T-helper 1 cell treated with Interleukin-12 subunit alpha and Interleukin-12 subunit beta and Interleukin-4 antibody, amounts not matched to agents 30 μg/mL and 1 μg/mL, for 36 hours (primary cell): Measurements from ENCODE around the gene PIK3C3.
"Not testable (repeated sequence)": the region's sequence is repeated elsewhere in the genome, so short reads cannot be mapped to it uniquely, and the experiment has no call there.

ENCODE experiments used
- H3K27ac Mint-ChIP-seq: one replicate; pipeline ENCODE4 v1.8.0; 2021; ENCODE audit warnings: mild to moderate bottlenecking, mixed read lengths
- H3K27me3 Mint-ChIP-seq: one replicate; pipeline ENCODE4 v1.8.0; 2021; ENCODE audit warnings: low read depth, mixed read lengths
- H3K36me3 Mint-ChIP-seq: one replicate; pipeline ENCODE4 v1.8.0; 2021; ENCODE audit warnings: low read depth, mixed read lengths
- H3K4me1 Mint-ChIP-seq: one replicate; pipeline ENCODE4 v1.8.0; 2021; ENCODE audit warnings: low read depth, mixed read lengths
- H3K4me3 Mint-ChIP-seq: one replicate; pipeline ENCODE4 v1.8.0; 2021; ENCODE audit warnings: mild to moderate bottlenecking, moderate library complexity, mixed read lengths
- H3K9me3 Mint-ChIP-seq: one replicate; pipeline ENCODE4 v1.8.0; 2021; ENCODE audit warnings: mixed read lengths

Gene PIK3C3

GRCh38 chr18:42025491-42025890 is 70.5 kb downstream of the PIK3C3 start:
- Mint-ChIP-seq H3K27ac (no peak overlapping the region), H3K36me3 (peaks cover 15% of the 10 kb centered on the region), H3K9me3 (no peaks in the 10 kb centered on the region), H3K27me3 (no peaks in the 10 kb centered on the region), H3K4me3 (no peak overlapping the region), H3K4me1 (peaks cover 13% of the 10 kb centered on the region)

- H3K36me3 Mint-ChIP-seq, result peaks cover 17% of the 10 kb centered on the region
- peaks cover 13% of the 10 kb centered on the region for H3K4me1 Mint-ChIP-seq
- H3K4me3 Mint-ChIP-seq, result no peak overlapping the region
- no peak overlapping the region for H3K27ac Mint-ChIP-seq
- no peaks in the 10 kb centered on the region for H3K9me3 Mint-ChIP-seq
- no peaks in the 10 kb centered on the region for H3K27me3 Mint-ChIP-seq
Measured at GRCh38 chr18:42025974-42026625, 71.1 kb downstream of the PIK3C3 start.

DNA sequence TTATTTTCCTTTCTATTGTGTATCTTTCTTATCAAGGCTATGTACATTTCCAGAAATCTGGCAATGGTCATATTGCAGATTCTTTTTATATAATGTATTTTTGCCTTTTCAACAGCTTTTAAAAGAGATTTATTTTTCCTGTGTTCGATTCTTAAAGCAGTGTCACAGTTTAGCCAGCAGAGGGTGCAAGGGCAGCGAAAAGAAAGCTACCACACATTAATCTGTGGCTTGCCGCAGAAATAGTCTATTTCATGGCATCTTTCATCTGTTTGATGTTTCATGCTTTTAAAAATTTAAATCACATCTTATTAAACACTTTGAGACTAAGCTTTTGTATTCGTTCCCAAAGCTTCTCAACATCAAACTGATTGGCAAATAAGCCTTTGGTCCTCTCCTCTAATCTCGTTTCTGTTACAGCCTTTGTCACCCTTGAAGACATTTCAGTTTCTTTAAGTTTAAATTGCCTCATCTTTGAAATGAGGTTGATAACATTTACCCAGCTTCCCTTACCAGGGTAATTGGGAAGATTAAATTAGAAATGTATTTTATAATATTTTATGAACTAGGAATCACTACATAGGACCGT is 73.3 kb downstream of the PIK3C3 start:
- peaks cover 29% of the 10 kb centered on the region for H3K36me3 Mint-ChIP-seq
- H3K9me3 Mint-ChIP-seq, result no peaks in the 10 kb centered on the region
- H3K27me3 Mint-ChIP-seq, result no peaks in the 10 kb centered on the region
- H3K27ac Mint-ChIP-seq, result no peak overlapping the region
- no peak overlapping the region for H3K4me3 Mint-ChIP-seq
- H3K4me1 Mint-ChIP-seq, result peaks cover 13% of the 10 kb centered on the region

GRCh38 chr18:42029092-42029491 is 74.1 kb downstream of the PIK3C3 start:
- no peak overlapping the region for H3K4me3 Mint-ChIP-seq
- no peaks in the 10 kb centered on the region for H3K27me3 Mint-ChIP-seq
- no peak overlapping the region for H3K27ac Mint-ChIP-seq
- H3K36me3 Mint-ChIP-seq, result peaks cover 32% of the 10 kb centered on the region
- H3K9me3 Mint-ChIP-seq, result no peaks in the 10 kb centered on the region
- peaks cover 13% of the 10 kb centered on the region for H3K4me1 Mint-ChIP-seq

- H3K27ac Mint-ChIP-seq, result no peak overlapping the region
- no peak overlapping the region for H3K4me3 Mint-ChIP-seq
- H3K27me3 Mint-ChIP-seq, result no peaks in the 10 kb centered on the region
- H3K36me3 Mint-ChIP-seq, result peaks cover 33% of the 10 kb centered on the region
- no peaks in the 10 kb centered on the region for H3K9me3 Mint-ChIP-seq
- peaks cover 6% of the 10 kb centered on the region for H3K4me1 Mint-ChIP-seq
Measured at GRCh38 chr18:42030586-42031182, 75.7 kb downstream of the PIK3C3 start.

- no peak overlapping the region for H3K4me3 Mint-ChIP-seq
- H3K36me3 Mint-ChIP-seq, result peaks cover 36% of the 10 kb centered on the region
- no peaks in the 10 kb centered on the region for H3K27me3 Mint-ChIP-seq
- H3K27ac Mint-ChIP-seq, result no peak overlapping the region
- H3K9me3 Mint-ChIP-seq, result no peaks in the 10 kb centered on the region
- no peaks in the 10 kb centered on the region for H3K4me1 Mint-ChIP-seq
Measured at GRCh38 chr18:42032447-42032846, 77.4 kb downstream of the PIK3C3 start.

DNA sequence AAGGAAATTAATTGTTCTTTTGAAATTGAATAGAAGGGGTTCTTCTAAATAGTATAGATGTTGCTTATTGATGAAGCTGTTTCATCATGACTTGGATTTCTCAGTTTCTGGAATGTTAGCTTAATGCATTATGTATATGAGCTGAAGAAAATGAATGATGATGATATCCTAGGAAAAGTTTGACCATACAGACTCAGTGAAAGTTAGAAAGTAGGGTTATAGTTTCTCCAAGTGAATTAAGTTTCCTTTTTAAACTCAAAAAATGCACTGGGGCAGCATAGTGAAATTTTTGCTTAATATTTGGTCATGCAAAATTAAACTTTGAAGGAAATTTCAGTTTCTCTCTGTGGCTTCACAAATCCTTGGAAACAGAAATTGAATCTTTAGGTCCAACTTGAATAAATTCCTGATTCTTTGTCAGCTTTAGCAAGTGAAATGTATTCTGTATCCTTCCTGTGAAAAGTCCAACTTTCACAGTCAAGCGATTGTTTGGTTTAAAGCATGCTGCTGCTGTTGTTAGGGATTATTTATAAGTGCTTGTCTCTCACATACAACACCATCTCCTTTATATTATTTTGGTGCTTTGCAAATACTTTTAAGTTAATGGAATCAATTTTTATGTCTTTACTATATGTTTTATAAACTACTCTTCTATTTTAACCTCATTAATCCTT is 78.2 kb downstream of the PIK3C3 start:
- H3K36me3 Mint-ChIP-seq, result peaks cover 37% of the 10 kb centered on the region
- H3K27me3 Mint-ChIP-seq, result no peaks in the 10 kb centered on the region
- H3K4me3 Mint-ChIP-seq, result no peak overlapping the region
- no peak overlapping the region for H3K27ac Mint-ChIP-seq
- no peaks in the 10 kb centered on the region for H3K4me1 Mint-ChIP-seq
- no peaks in the 10 kb centered on the region for H3K9me3 Mint-ChIP-seq

GRCh38 chr18:42038936-42039335 is 83.9 kb downstream of the PIK3C3 start:
- Mint-ChIP-seq H3K27ac (no peak overlapping the region), H3K4me1 (peaks cover 8% of the 10 kb centered on the region), H3K4me3 (no peak overlapping the region), H3K9me3 (no peaks in the 10 kb centered on the region), H3K27me3 (no peaks in the 10 kb centered on the region), H3K36me3 (peaks cover 31% of the 10 kb centered on the region)

DNA sequence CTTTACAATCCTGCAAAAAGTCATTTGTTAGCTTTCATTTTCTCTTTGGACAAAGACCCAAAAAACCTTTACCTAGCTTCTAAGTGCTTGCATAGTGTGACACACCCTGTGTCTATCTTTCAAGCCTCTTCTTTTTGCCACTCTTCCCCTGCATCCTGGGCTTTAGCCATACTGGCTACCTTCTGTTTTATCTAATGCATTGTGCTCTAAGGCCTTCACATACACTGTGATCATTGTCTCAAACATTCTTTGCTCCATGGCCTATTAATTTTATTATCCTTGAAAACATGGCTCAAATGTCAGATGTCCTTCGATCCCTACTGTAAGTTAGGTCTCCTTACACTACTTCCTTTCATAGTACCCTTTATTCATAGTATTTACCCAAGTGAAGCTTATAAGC is 84.4 kb downstream of the PIK3C3 start:
- Mint-ChIP-seq H3K9me3 (no peaks in the 10 kb centered on the region), H3K36me3 (peaks cover 30% of the 10 kb centered on the region), H3K4me1 (peaks cover 8% of the 10 kb centered on the region), H3K27ac (no peak overlapping the region), H3K27me3 (no peaks in the 10 kb centered on the region), H3K4me3 (no peak overlapping the region)

- Mint-ChIP-seq H3K4me3 (no peak overlapping the region), H3K36me3 (peaks cover 31% of the 10 kb centered on the region)
Measured at GRCh38 chr18:42041793-42042192, 86.8 kb downstream of the PIK3C3 start.

DNA sequence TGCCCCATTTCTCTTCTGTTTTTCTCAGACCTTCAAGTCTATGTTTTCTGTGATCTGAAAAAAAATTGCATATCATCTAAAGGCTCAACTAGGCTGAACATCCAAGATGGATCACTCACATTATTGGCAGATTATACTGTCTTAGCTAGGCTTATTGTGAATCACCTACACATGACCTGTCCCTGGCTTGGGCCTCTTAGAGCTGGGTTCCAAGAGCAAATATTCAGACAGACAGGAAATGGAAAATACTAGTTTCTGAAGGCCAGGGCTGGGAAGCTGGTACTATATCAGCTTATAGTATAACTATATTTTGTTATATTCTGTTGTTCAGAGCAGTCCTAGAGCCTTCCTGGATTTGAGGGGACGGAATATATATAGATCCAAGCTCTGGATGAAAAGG is 90.3 kb downstream of the PIK3C3 start:
- Mint-ChIP-seq H3K4me3 (no peak overlapping the region), H3K4me1 (peaks cover 5% of the 10 kb centered on the region), H3K27ac (no peak overlapping the region), H3K27me3 (no peaks in the 10 kb centered on the region), H3K36me3 (peaks cover 26% of the 10 kb centered on the region), H3K9me3 (no peaks in the 10 kb centered on the region)

More at GRCh38 chr18:42041793-42042192, 86.8 kb downstream of the PIK3C3 start:
- Mint-ChIP-seq H3K9me3 (no peaks in the 10 kb centered on the region), H3K4me1 (peaks cover 8% of the 10 kb centered on the region), H3K27ac (no peak overlapping the region), H3K27me3 (no peaks in the 10 kb centered on the region)

DNA sequence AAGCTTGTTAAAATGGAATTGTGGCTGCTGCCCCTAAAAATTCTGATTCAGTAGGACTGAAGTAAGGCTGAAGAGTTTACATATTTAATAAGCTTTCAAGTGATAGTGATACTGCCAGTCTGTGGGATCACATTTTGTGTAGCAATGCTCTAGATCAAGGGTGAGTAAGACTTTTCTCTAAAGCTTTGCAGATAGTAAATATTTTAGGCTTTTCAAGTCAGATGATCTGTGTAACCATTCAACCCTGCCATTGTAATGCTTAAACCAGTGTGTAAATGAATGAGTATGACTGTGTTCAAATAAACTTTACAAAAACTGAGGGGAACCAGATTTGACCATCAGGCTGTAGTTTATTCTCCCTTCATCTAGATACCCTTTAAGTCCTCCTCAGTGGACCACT is 92.7 kb downstream of the PIK3C3 start:
- H3K4me1 Mint-ChIP-seq, result peaks cover 6% of the 10 kb centered on the region
- H3K9me3 Mint-ChIP-seq, result no peaks in the 10 kb centered on the region
- no peak overlapping the region for H3K27ac Mint-ChIP-seq
- H3K4me3 Mint-ChIP-seq, result no peak overlapping the region
- peaks cover 24% of the 10 kb centered on the region for H3K36me3 Mint-ChIP-seq
- H3K27me3 Mint-ChIP-seq, result no peaks in the 10 kb centered on the region

DNA sequence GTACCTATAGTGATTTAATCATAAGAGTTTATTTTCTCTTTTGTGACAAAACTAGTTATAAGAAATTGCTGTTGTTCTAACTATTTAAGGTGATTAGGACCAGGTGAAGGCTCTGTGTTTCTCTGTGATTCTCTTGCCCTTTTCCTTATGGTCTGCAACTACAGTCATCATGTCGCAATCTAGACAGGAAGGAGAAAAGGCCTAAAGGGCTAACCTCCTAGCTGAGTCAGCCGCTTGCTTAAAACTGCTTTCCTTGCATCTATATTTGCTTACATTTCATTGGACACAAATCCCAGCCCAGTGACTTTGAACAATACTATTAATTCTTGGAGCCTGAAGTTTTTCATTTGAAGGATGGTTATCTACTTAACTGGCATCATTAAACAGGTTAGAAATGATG is 93.1 kb downstream of the PIK3C3 start:
- no peak overlapping the region for H3K4me3 Mint-ChIP-seq
- peaks cover 8% of the 10 kb centered on the region for H3K4me1 Mint-ChIP-seq
- no peaks in the 10 kb centered on the region for H3K27me3 Mint-ChIP-seq
- peaks cover 26% of the 10 kb centered on the region for H3K36me3 Mint-ChIP-seq
- no peak overlapping the region for H3K27ac Mint-ChIP-seq
- H3K9me3 Mint-ChIP-seq, result no peaks in the 10 kb centered on the region

DNA sequence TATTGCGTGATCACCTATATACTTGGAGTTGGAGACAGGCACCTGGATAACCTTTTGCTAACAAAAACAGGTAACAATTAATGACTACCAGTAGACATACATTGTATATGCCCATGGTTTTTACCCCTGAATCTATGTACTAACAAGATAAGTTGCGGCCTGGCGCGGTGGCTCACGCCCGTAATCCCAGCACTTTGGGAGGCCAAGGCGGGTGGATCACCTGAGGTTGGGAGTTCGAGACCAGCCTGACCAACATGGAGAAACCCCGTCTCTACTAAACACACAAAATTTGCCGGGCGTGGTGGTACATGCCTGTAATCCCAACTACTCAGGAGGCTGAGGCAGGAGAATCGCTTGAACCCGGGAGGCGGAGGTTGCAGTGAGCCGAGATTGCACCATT is 94.5 kb downstream of the PIK3C3 start:
- H3K4me3 Mint-ChIP-seq, H3K27me3 Mint-ChIP-seq, H3K9me3 Mint-ChIP-seq, H3K27ac Mint-ChIP-seq, H3K4me1 Mint-ChIP-seq: not testable (repeated sequence)
- H3K36me3 Mint-ChIP-seq, result peaks cover 25% of the 10 kb centered on the region

DNA sequence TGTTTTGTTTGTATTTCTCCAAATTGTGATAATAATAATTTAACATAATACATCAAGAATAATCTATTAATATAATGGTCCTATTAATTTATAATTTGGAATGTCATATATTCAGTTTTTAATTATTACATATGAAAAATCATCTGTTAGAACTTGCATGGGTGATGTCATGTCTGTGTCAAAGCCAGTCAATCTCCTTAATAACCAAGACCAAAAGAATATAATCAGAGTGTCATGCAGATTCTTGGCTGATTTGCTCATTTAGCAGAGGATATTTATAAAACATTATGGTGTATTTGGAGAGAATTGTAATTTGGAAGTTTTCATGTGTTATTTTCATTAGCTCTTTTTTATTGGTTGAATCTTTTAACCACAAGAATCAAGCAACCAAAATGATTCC is 96.4 kb downstream of the PIK3C3 start:
- no peak overlapping the region for H3K27ac Mint-ChIP-seq
- H3K36me3 Mint-ChIP-seq, result peaks cover 26% of the 10 kb centered on the region
- no peak overlapping the region for H3K4me3 Mint-ChIP-seq
- H3K4me1 Mint-ChIP-seq, result peaks cover 10% of the 10 kb centered on the region
- no peaks in the 10 kb centered on the region for H3K27me3 Mint-ChIP-seq
- H3K9me3 Mint-ChIP-seq, result no peaks in the 10 kb centered on the region
